GM23338 (cell line): ENCODE results near the gene HMCES. TPM values are rescaled to one million over a fixed set of nuclear protein-coding genes. Genes with fewer than 3 reads are reported as not detected.

Experiments
- ATAC-seq: fragments of 200-7000 bp; cut with Tn5 transposase; 3 replicates; pipeline ENCODE4 v1.9.1; 2020
- DNase-seq: peaks from one replicate; pipeline ENCODE4 v3.0.0-alpha.2; 2015; ENCODE audit warnings: low spot score
- H2AFZ ChIP-seq: fragments of 200-600 bp; sonication (generic); 2 replicates; pipeline ENCODE4 v1.8.0; 2016; ENCODE audit warnings: antibody characterized with exemption, mild to moderate bottlenecking, moderate library complexity
- H3F3A ChIP-seq: fragments of 200-600 bp; sonication (generic); replicated peaks from 2 replicates; pipeline ENCODE4 v1.8.0; 2017; ENCODE audit warnings: antibody characterized with exemption, mixed run types, low read depth
- H3K27ac ChIP-seq: fragments of 200-600 bp; sonication (generic); 2 replicates; pipeline ENCODE4 v1.6.1; 2016; ENCODE audit warnings: low read depth
- H3K27me3 ChIP-seq: fragments of 200-600 bp; sonication (generic); 2 replicates; pipeline ENCODE4 v1.8.0; 2016; ENCODE audit warnings: mild to moderate bottlenecking, mixed run types, moderate library complexity; ENCODE audit not compliant: insufficient read depth
- H3K36me3 ChIP-seq: fragments of 200-600 bp; sonication (generic); 2 replicates; pipeline ENCODE4 v1.8.0; 2016; ENCODE audit warnings: mild to moderate bottlenecking; ENCODE audit not compliant: insufficient read depth
- H3K4me1 ChIP-seq: fragments of 200-600 bp; sonication (generic); 2 replicates; pipeline ENCODE4 v1.8.0; 2016; ENCODE audit warnings: mild to moderate bottlenecking, moderate library complexity; ENCODE audit not compliant: insufficient read depth
- H3K4me2 ChIP-seq: fragments of 200-600 bp; sonication (generic); 2 replicates; pipeline ENCODE4 v1.7.1; 2017; ENCODE audit warnings: mixed run types
- H3K4me3 ChIP-seq: fragments of 200-600 bp; sonication (generic); 2 replicates; pipeline ENCODE4 v1.6.1; 2016; ENCODE audit warnings: mixed run types
- H3K79me2 ChIP-seq: fragments of 200-600 bp; sonication (generic); replicated peaks from 2 replicates; pipeline ENCODE4 v1.8.0; 2017; ENCODE audit warnings: mild to moderate bottlenecking; ENCODE audit not compliant: insufficient read depth
- H3K9me2 ChIP-seq: fragments of 200-600 bp; sonication (generic); 2 replicates; pipeline ENCODE4 v1.8.0; 2017; ENCODE audit not compliant: insufficient read depth
- H4K20me1 ChIP-seq: fragments of 200-600 bp; sonication (generic); replicated peaks from 2 replicates; pipeline ENCODE4 v1.8.0; 2017; ENCODE audit warnings: mild to moderate bottlenecking; ENCODE audit not compliant: insufficient read depth
- H3K27ac Mint-ChIP-seq: 2 replicates; pipeline ENCODE4 v1.8.0; 2020; ENCODE audit warnings: inconsistent platforms, mild to moderate bottlenecking, moderate library complexity, mixed read lengths
- H3K27me3 Mint-ChIP-seq: 3 replicates; pipeline ENCODE4 v1.8.0; 2022; ENCODE audit warnings: low read depth, mild to moderate bottlenecking, moderate library complexity, mixed read lengths, inconsistent platforms; ENCODE audit not compliant: insufficient read depth, poor library complexity
- H3K36me3 Mint-ChIP-seq: 3 replicates; pipeline ENCODE4 v1.8.0; 2021; ENCODE audit warnings: low read depth, mild to moderate bottlenecking, inconsistent platforms, moderate library complexity, mixed read lengths
- H3K4me1 Mint-ChIP-seq: 3 replicates; pipeline ENCODE4 v1.8.0; 2020; ENCODE audit warnings: mild to moderate bottlenecking, inconsistent platforms, mixed read lengths
- H3K4me3 Mint-ChIP-seq: 3 replicates; pipeline ENCODE4 v1.8.0; 2021; ENCODE audit warnings: moderate library complexity, mild to moderate bottlenecking, inconsistent platforms, mixed read lengths
- H3K9me3 Mint-ChIP-seq: 3 replicates; pipeline ENCODE4 v1.8.0; 2020; ENCODE audit warnings: moderate library complexity, mild to moderate bottlenecking, inconsistent platforms, mixed read lengths
- CREB1 ChIP-seq: fragments of 250-450 bp; sonication (Bioruptor Pico); IDR thresholded peaks from 2 replicates; pipeline ENCODE4 v1.5.0; 2020; ENCODE audit warnings: low read depth, mild to moderate bottlenecking, moderate library complexity
- EZH2 ChIP-seq: fragments of 200-600 bp; sonication (generic); IDR thresholded peaks from one replicate; pipeline ENCODE4 v1.8.0; 2017; ENCODE audit warnings: antibody characterized with exemption, mild to moderate bottlenecking, low read depth; ENCODE audit not compliant: unreplicated experiment
- EZH2phosphoT487 ChIP-seq: fragments of 200-600 bp; sonication (generic); IDR thresholded peaks from one replicate; pipeline ENCODE4 v1.8.1; 2018; ENCODE audit warnings: antibody characterized with exemption; ENCODE audit not compliant: unreplicated experiment
- JUNB ChIP-seq: IDR thresholded peaks from one replicate; pipeline ENCODE4 v1.6.1; 2016; ENCODE audit warnings: antibody characterized with exemption; ENCODE audit not compliant: unreplicated experiment
- NANOG ChIP-seq: IDR thresholded peaks from 2 replicates; pipeline ENCODE4 v1.6.1; 2016; ENCODE audit warnings: antibody characterized with exemption, borderline replicate concordance
- POLR2AphosphoS5 ChIP-seq: IDR thresholded peaks from 2 replicates; pipeline ENCODE4 v1.6.1; 2016; ENCODE audit warnings: antibody characterized with exemption, low read depth
- STAT1 ChIP-seq: IDR thresholded peaks from one replicate; pipeline ENCODE4 v1.6.1; 2016; ENCODE audit warnings: antibody characterized with exemption; ENCODE audit not compliant: unreplicated experiment
- ZNF114 ChIP-seq: fragments of 250-450 bp; sonication (Bioruptor Pico); IDR thresholded peaks from 2 replicates; pipeline ENCODE4 v1.5.0; 2020; ENCODE audit warnings: mild to moderate bottlenecking, moderate library complexity
- ZNF331 ChIP-seq: fragments of 250-450 bp; sonication (Bioruptor Pico); IDR thresholded peaks from 2 replicates; pipeline ENCODE4 v1.5.0; 2020; ENCODE audit warnings: low read depth, mild to moderate bottlenecking, moderate library complexity
- ZNF462 ChIP-seq: fragments of 250-450 bp; sonication (Bioruptor Pico); IDR thresholded peaks from 2 replicates; pipeline ENCODE4 v1.5.0; 2020; ENCODE audit warnings: mild to moderate bottlenecking, moderate library complexity
- polyA plus RNA-seq: library from polyadenylated mRNA; unstranded; fragments of >200 nt; fragmentation: Nextera tagmentation; extraction: Ambion mirVana; gene quantifications from 2 replicates; pipeline ENCODE4 v1.2.1, GENCODE V29; 2016
- total RNA-seq: library from RNA; depleted of rRNA; stranded (reverse); fragments of >200 nt; shearing (Covaris generic); gene quantifications from 2 replicates; pipeline ENCODE4 v1.2.3, GENCODE V29; 2014
- TF ChIP-seq, protein P1 (sequence below), 2 experiments: fragments of 200-600 bp in 1 of 2; sonication (generic) in 1 of 2; conservative IDR thresholded peaks; 2 replicates each; pipeline versions ENCODE4 v1.5.1 to v1.6.1; 2016 to 2017; ENCODE audit warnings: antibody characterized with exemption in 2 of 2, low read depth in 2 of 2, mild to moderate bottlenecking in 2 of 2, moderate library complexity in 1 of 2
- TF ChIP-seq, protein P2 (sequence below): IDR thresholded peaks from 2 replicates; pipeline ENCODE4 v1.6.1; 2016; ENCODE audit warnings: antibody characterized with exemption
- TF ChIP-seq, protein P3 (sequence below): IDR thresholded peaks from one replicate; pipeline ENCODE4 v1.6.1; 2018; ENCODE audit warnings: antibody characterized with exemption; ENCODE audit not compliant: unreplicated experiment

The HMCES gene
- total and polyA plus RNA-seq, 2 experiments from 2014 or later: 36.5 to 44.5 TPM

DNA sequence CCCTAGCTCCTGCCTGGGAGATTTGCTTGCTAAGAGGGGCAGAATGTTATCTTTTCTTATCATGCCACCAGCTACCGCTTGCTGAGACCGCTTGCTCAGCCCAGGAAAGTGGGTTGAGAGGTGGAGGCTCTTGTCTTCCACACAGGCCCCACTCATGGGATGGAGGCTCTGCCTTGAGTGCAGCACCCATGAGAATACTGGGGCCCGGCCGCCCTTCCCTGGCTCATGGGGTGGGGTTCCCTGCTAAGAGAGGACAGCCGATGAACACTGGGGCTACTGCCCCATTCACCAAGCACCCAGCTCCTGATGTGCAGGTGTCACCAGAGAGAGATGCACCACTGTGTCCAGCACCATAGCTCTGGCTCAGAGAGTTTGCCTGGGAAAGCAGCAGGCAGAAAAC lies 55.2 kb downstream of the HMCES start:
- Mint-ChIP-seq H3K27me3 (peaks cover 3% of the 10 kb centered on the region), H3K4me3 (no peak overlapping the region), H3K27ac (no peak overlapping the region), H3K9me3 (peaks cover 6% of the 10 kb centered on the region; the same call in 2 of the 3 replicates), H3K4me1 (no peaks in the 10 kb centered on the region), H3K36me3 (peaks cover 3% of the 10 kb centered on the region; the same call in 1 of the 3 replicates)
- H2AFZ ChIP-seq: no peak overlapping the region
- no peaks in the 10 kb centered on the region for H3F3A ChIP-seq
- no peak overlapping the region for H3K4me3 ChIP-seq
- no peaks in the 10 kb centered on the region for H3K4me1 ChIP-seq
- no peaks in the 10 kb centered on the region for H3K79me2 ChIP-seq
- ATAC-seq (no peak), DNase-seq (no peak)
- TF ChIP-seq, protein P1, sequence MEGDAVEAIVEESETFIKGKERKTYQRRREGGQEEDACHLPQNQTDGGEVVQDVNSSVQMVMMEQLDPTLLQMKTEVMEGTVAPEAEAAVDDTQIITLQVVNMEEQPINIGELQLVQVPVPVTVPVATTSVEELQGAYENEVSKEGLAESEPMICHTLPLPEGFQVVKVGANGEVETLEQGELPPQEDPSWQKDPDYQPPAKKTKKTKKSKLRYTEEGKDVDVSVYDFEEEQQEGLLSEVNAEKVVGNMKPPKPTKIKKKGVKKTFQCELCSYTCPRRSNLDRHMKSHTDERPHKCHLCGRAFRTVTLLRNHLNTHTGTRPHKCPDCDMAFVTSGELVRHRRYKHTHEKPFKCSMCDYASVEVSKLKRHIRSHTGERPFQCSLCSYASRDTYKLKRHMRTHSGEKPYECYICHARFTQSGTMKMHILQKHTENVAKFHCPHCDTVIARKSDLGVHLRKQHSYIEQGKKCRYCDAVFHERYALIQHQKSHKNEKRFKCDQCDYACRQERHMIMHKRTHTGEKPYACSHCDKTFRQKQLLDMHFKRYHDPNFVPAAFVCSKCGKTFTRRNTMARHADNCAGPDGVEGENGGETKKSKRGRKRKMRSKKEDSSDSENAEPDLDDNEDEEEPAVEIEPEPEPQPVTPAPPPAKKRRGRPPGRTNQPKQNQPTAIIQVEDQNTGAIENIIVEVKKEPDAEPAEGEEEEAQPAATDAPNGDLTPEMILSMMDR (conservative IDR thresholded peaks at IDR 0.05; ENCODE audit: low read depth in 2 of 2): no peak
- TF ChIP-seq, protein P2, sequence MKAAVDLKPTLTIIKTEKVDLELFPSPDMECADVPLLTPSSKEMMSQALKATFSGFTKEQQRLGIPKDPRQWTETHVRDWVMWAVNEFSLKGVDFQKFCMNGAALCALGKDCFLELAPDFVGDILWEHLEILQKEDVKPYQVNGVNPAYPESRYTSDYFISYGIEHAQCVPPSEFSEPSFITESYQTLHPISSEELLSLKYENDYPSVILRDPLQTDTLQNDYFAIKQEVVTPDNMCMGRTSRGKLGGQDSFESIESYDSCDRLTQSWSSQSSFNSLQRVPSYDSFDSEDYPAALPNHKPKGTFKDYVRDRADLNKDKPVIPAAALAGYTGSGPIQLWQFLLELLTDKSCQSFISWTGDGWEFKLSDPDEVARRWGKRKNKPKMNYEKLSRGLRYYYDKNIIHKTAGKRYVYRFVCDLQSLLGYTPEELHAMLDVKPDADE: no peak
- TF ChIP-seq EZH2 (no peak), ZNF331 (CRISPR knock-in tag) (no peak), CREB1 (no peak), POLR2AphosphoS5 (no peak), EZH2phosphoT487 (no peak), ZNF462 (CRISPR knock-in tag) (no peak), JUNB (no peak), ZNF114 (CRISPR knock-in tag) (no peak), STAT1 (no peak), NANOG (no peak)
- TF ChIP-seq, protein P3, sequence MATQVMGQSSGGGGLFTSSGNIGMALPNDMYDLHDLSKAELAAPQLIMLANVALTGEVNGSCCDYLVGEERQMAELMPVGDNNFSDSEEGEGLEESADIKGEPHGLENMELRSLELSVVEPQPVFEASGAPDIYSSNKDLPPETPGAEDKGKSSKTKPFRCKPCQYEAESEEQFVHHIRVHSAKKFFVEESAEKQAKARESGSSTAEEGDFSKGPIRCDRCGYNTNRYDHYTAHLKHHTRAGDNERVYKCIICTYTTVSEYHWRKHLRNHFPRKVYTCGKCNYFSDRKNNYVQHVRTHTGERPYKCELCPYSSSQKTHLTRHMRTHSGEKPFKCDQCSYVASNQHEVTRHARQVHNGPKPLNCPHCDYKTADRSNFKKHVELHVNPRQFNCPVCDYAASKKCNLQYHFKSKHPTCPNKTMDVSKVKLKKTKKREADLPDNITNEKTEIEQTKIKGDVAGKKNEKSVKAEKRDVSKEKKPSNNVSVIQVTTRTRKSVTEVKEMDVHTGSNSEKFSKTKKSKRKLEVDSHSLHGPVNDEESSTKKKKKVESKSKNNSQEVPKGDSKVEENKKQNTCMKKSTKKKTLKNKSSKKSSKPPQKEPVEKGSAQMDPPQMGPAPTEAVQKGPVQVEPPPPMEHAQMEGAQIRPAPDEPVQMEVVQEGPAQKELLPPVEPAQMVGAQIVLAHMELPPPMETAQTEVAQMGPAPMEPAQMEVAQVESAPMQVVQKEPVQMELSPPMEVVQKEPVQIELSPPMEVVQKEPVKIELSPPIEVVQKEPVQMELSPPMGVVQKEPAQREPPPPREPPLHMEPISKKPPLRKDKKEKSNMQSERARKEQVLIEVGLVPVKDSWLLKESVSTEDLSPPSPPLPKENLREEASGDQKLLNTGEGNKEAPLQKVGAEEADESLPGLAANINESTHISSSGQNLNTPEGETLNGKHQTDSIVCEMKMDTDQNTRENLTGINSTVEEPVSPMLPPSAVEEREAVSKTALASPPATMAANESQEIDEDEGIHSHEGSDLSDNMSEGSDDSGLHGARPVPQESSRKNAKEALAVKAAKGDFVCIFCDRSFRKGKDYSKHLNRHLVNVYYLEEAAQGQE: no peak
- H3K4me2 ChIP-seq: no peak overlapping the region
- no peak overlapping the region for H3K27ac ChIP-seq
- H3K27me3 ChIP-seq: no peaks in the 10 kb centered on the region
- no peaks in the 10 kb centered on the region for H3K9me2 ChIP-seq
- no peaks in the 10 kb centered on the region for H3K36me3 ChIP-seq
- no peaks in the 10 kb centered on the region; the same call in 1 of the 2 replicates for H4K20me1 ChIP-seq
